Duodenal mucosa (tissue), 2 donors: ENCODE measurements around the gene NCAPH2.

Experiments used
- H3K27ac ChIP-seq: one replicate; pipeline ENCODE4 v1.7.0; 2013; ENCODE audit warnings: low read depth, low read length
- H3K27me3 ChIP-seq, 2 donors: one replicate each; pipeline ENCODE4 v1.7.0; 2013; ENCODE audit warnings: low read length in 2 of 2, control low read depth in 1 of 2; ENCODE audit not compliant: insufficient read depth in 2 of 2, control insufficient read depth in 1 of 2
- H3K36me3 ChIP-seq, 2 donors: one replicate each; pipeline ENCODE4 v1.7.0; 2013; ENCODE audit warnings: low read length in 2 of 2, control low read depth in 1 of 2; ENCODE audit not compliant: insufficient read depth in 2 of 2, control insufficient read depth in 1 of 2
- H3K4me1 ChIP-seq, 2 donors: one replicate each; pipeline ENCODE4 v1.7.0; 2013; ENCODE audit warnings: low read length in 2 of 2, control low read depth in 1 of 2; ENCODE audit not compliant: insufficient read depth in 2 of 2, control insufficient read depth in 1 of 2
- H3K4me3 ChIP-seq, 2 donors: one replicate each; pipeline ENCODE4 v1.7.0; 2013; ENCODE audit warnings: low read length in 2 of 2, low read depth in 1 of 2
- H3K9ac ChIP-seq, 2 donors: one replicate each; pipeline ENCODE4 v1.7.0; 2013; ENCODE audit warnings: low read length in 2 of 2, low read depth in 1 of 2
- H3K9me3 ChIP-seq, 2 donors: one replicate each; pipeline ENCODE4 v1.7.0; 2013; ENCODE audit warnings: low read length in 2 of 2, control low read depth in 1 of 2; ENCODE audit not compliant: control insufficient read depth in 1 of 2

The NCAPH2 gene

DNA sequence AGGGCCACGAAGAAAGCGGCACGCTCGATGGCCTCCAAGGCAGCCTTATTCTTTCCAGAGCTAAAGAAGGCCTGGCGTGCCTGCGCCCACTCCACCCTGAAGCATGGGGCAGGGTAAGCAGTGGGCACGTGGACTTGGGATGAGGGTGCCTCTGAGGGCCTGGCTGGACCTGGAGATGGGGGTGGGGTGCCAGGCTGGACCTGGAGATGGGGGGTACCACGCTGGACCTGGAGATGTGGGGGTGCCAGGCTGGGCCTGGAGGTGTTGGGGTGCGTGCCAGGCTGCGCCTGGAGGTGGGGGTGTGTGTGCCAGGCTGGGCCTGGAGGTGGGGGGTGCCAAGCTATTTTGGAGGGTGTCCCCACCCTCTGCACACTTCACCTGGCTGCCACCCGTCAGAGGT is 64.9 kb downstream of the NCAPH2 start:
- peaks cover 11 to 12% of the 10 kb centered on the region in 2 donors for H3K4me1 ChIP-seq
- peaks cover 5 to 34% of the 10 kb centered on the region in 2 donors for H3K36me3 ChIP-seq
- no peak overlapping the region for H3K27ac ChIP-seq
- H3K9me3 ChIP-seq, result no peaks in the 10 kb centered on the region
- no peaks in the 10 kb centered on the region for H3K27me3 ChIP-seq
- H3K4me3 ChIP-seq, result no peak overlapping the region
- no peak overlapping the region for H3K9ac ChIP-seq

- no peaks in the 10 kb centered on the region for H3K27me3 ChIP-seq
- H3K36me3 ChIP-seq, result peaks cover 5 to 35% of the 10 kb centered on the region in 2 donors
- peaks cover 12 to 15% of the 10 kb centered on the region in 2 donors for H3K4me1 ChIP-seq
- no peak overlapping the region for H3K4me3 ChIP-seq
- H3K9me3 ChIP-seq, result no peaks in the 10 kb centered on the region
- H3K27ac ChIP-seq, result no peak overlapping the region
- H3K9ac ChIP-seq, result no peak overlapping the region
These were observed 65.7 kb downstream of the NCAPH2 start for GRCh38 chr22:50573491-50574382.

DNA sequence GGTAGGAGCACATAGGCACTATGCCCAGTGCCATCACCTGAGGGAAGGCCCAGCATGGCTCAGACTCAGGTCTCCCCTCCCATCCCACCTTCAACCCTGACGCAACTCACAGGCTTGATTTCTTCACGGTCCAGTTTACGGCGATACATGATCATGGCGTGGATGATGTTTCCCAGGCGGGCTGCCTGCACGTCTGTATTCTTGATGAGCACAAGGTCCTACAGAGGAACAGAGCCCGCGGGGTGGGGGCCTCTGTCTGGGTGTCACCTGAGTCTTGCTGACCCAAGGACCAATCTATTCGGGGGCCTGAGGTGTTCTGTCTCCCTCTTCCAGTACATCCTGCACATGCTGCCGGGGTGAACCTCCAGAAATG is 66.3 kb downstream of the NCAPH2 start:
- Histone ChIP-seq H3K4me1 (peaks cover 10 to 15% of the 10 kb centered on the region in 2 donors), H3K36me3 (peaks cover 5 to 37% of the 10 kb centered on the region in 2 donors), H3K27ac (no peak overlapping the region), H3K4me3 (no peak overlapping the region), H3K27me3 (no peaks in the 10 kb centered on the region), H3K9ac (no peak overlapping the region), H3K9me3 (no peaks in the 10 kb centered on the region)
